ENCODE measurements around the gene ZNF416. TPM values are rescaled to one million over a fixed set of nuclear protein-coding genes. Genes with fewer than 3 reads are reported as not detected.

Gene ZNF416
- total RNA-seq, 1 donor from 2014 or later: 6.1 TPM

GRCh38 chr19:57559404-57560025 lies 19.2 kb downstream of the ZNF416 start, which contains the start of gene ZNF550:
TSS of gene ZNF550 (minus strand) at chr19:57559863. CDS start at chr19:57559682, 181 bp downstream.
- intact Hi-C loops (cut with micrococcal nuclease): loop anchor here (1.0 to 5.0 kb wide), 22 partner anchors 19 to 881 kb away; partner anchors contain the start of genes ZNF132, ZNF134, ZNF17 and ZNF211

GRCh38 chr19:57559008-57559403 lies 19.7 kb downstream of the ZNF416 start:
- intact Hi-C loops (cut with micrococcal nuclease): loop anchor here (1.0 to 5.0 kb wide), 22 partner anchors 19 to 881 kb away; partner anchors contain the start of genes ZNF132, ZNF134, ZNF17 and ZNF211

- intact Hi-C loops (cut with micrococcal nuclease): loop anchor here (5.0 kb wide), 1 partner anchor 599 kb away; no protein-coding TSS in a partner anchor
Measured at GRCh38 chr19:57558525-57558924, 20.2 kb downstream of the ZNF416 start.

GRCh38 chr19:57557659-57558058 lies 21.1 kb downstream of the ZNF416 start:
- intact Hi-C loops (cut with micrococcal nuclease): loop anchor here (5.0 kb wide), 1 partner anchor 600 kb away; no protein-coding TSS in a partner anchor

GRCh38 chr19:57552432-57552831 lies 26.3 kb downstream of the ZNF416 start:
- intact Hi-C loops (cut with micrococcal nuclease): no loop called here

GRCh38 chr19:57546513-57546912 lies 32.2 kb downstream of the ZNF416 start:
- intact Hi-C loops (cut with micrococcal nuclease): no loop called here

- intact Hi-C loops (cut with micrococcal nuclease): no loop called here
Measured at GRCh38 chr19:57537953-57538547, 40.7 kb downstream of the ZNF416 start.

- intact Hi-C loops (cut with micrococcal nuclease): loop anchor here (1.0 to 2.0 kb wide), 23 partner anchors 28 to 881 kb away; partner anchors contain the start of genes ERVK3-1, TRAPPC2B, ZNF134 and ZNF17
Measured at GRCh38 chr19:57527136-57527881, 51.4 kb downstream of the ZNF416 start, which contains the start of gene ZNF549. TSS of gene ZNF549 (plus strand) at chr19:57527356. CDS start at chr19:57527574, 218 bp downstream.

Other genes starting within 250 kb of the ZNF416 start
- 8.5 and 9.7 TPM in 2 replicates for gene ZNF304, start 227.6 kb downstream of the ZNF416 start, total RNA-seq
- 6.4 and 6.8 TPM in 2 replicates for gene TRAPPC2B, start 215.4 kb downstream of the ZNF416 start, total RNA-seq
- gene ZNF547, start 215.4 kb downstream of the ZNF416 start, total RNA-seq: 2.0 and 3.9 TPM in 2 replicates
- gene ZNF548, start 189.1 kb downstream of the ZNF416 start, total RNA-seq: 23.7 and 24.5 TPM in 2 replicates
- 13.6 and 15.0 TPM in 2 replicates for gene ZNF17, start 167.8 kb downstream of the ZNF416 start, total RNA-seq
- 13.1 and 13.6 TPM in 2 replicates for gene ZNF749, start 143.6 kb downstream of the ZNF416 start, total RNA-seq
- gene VN1R1, start 121.8 kb downstream of the ZNF416 start, total RNA-seq: 0.17 and 0.20 TPM in 2 replicates
- 3.3 and 4.5 TPM in 2 replicates for gene ZNF772, start 101.3 kb downstream of the ZNF416 start, total RNA-seq
- 8.0 and 10.0 TPM in 2 replicates for gene ZNF419, start 91.2 kb downstream of the ZNF416 start, total RNA-seq
- gene ZNF773, start 79.0 kb downstream of the ZNF416 start, total RNA-seq: 9.6 and 10.0 TPM in 2 replicates
- gene ZNF549, start 51.6 kb downstream of the ZNF416 start, total RNA-seq: 6.1 and 7.8 TPM in 2 replicates
- 7.7 and 9.3 TPM in 2 replicates for gene ZNF550, start 19.0 kb downstream of the ZNF416 start, total RNA-seq
- gene ZIK1, start 5.2 kb upstream of the ZNF416 start, total RNA-seq: 5.5 and 7.0 TPM in 2 replicates
- gene ZNF530, start 21.0 kb upstream of the ZNF416 start, total RNA-seq: 6.6 and 6.8 TPM in 2 replicates
- 13.9 and 18.5 TPM in 2 replicates for gene ZNF134, start 35.3 kb upstream of the ZNF416 start, total RNA-seq
- gene ZNF211, start 54.3 kb upstream of the ZNF416 start, total RNA-seq: 14.4 and 15.4 TPM in 2 replicates
- not detected in 2 replicates for gene ZSCAN4, start 90.0 kb upstream of the ZNF416 start, total RNA-seq
- gene ZNF551, start 103.1 kb upstream of the ZNF416 start, total RNA-seq: 10.0 and 12.8 TPM in 2 replicates
- 8.5 and 9.3 TPM in 2 replicates for gene ZNF154, start 130.3 kb upstream of the ZNF416 start, total RNA-seq
- gene ZNF671, start 148.7 kb upstream of the ZNF416 start, total RNA-seq: 12.2 and 13.0 TPM in 2 replicates
- 15.4 and 16.4 TPM in 2 replicates for gene ZNF776, start 167.9 kb upstream of the ZNF416 start, total RNA-seq
- gene ZNF586, start 190.8 kb upstream of the ZNF416 start, total RNA-seq: 18.4 and 18.5 TPM in 2 replicates
- gene ZNF552, start 236.0 kb upstream of the ZNF416 start, total RNA-seq: 10.4 and 11.0 TPM in 2 replicates